ENCODE data around the gene ADGRL1.
"Not testable (repeated sequence)": the region's sequence is repeated elsewhere in the genome, so short reads cannot be mapped to it uniquely, and the experiment has no call there.

- TF ChIP-seq CTCF (conservative IDR thresholded peaks at IDR 0.05) = peak; percentile 34
- TF ChIP-seq ZFX (IDR thresholded peaks at IDR 0.05) = not testable (repeated sequence)
Measured at GRCh38 chr19:14221345-14221744, 15.4 kb upstream of the ADGRL1 start.
